Left renal cortex interstitium (tissue), 4 donors: ENCODE data around the gene ASIC3. TPM values are rescaled to one million over a fixed set of nuclear protein-coding genes. Genes with fewer than 3 reads are reported as not detected.
A peak's percentile ranks its signal among the peaks of the same experiment; 100 is the strongest.

Experiments
- DNase-seq, 4 donors: peaks; one replicate each; pipeline ENCODE4 v3.0.0-alpha.2; 2013; ENCODE audit warnings: low read depth in 4 of 4, low spot score in 2 of 4, missing footprints in 1 of 4
- polyA plus RNA-seq, 4 donors: library from polyadenylated mRNA; unstranded; fragments of 120-200 nt; gene quantifications; one replicate each; pipeline ENCODE4 v1.2.1, GENCODE V29; 2013; ENCODE audit not compliant: insufficient read length in 4 of 4

ASIC3 gene
- polyA plus RNA-seq, 4 donors = 0.83 to 3.8 (median 2.5) TPM

GRCh38 chr7:151053751-151054150 is 5.4 kb downstream of the ASIC3 start:
- no peak for DNase-seq

GRCh38 chr7:151056283-151056665 is 7.9 kb downstream of the ASIC3 start:
- DNase-seq = no peak

- no peak for DNase-seq
These were observed 8.6 kb downstream of the ASIC3 start for GRCh38 chr7:151056666-151057505.

GRCh38 chr7:151057506-151057988 is 9.2 kb downstream of the ASIC3 start, which contains the start of gene CDK5:
TSS of gene CDK5 (minus strand) at chr7:151057897. CDS start at chr7:151057848, 49 bp downstream.
- no peak for DNase-seq

GRCh38 chr7:151057989-151058780 is 9.9 kb downstream of the ASIC3 start:
- peak; percentile 94 to 99 (median 96) for DNase-seq

- no peak for DNase-seq
These were observed 10.5 kb downstream of the ASIC3 start for GRCh38 chr7:151058781-151059366.

GRCh38 chr7:151059367-151060112 is 11.2 kb downstream of the ASIC3 start, which contains the start of gene SLC4A2:
TSS of gene SLC4A2 (plus strand) at chr7:151059589. CDS start at chr7:151061988, 2,399 bp downstream.
- DNase-seq = no peak

GRCh38 chr7:151060113-151060415 is 11.7 kb downstream of the ASIC3 start:
- no peak for DNase-seq

GRCh38 chr7:151060416-151061212 is 12.3 kb downstream of the ASIC3 start:
- DNase-seq = no peak

- no peak for DNase-seq
These were observed 13.1 kb downstream of the ASIC3 start for GRCh38 chr7:151061213-151062110.

- DNase-seq = no peak
These were observed 13.7 kb downstream of the ASIC3 start for GRCh38 chr7:151062111-151062398.

GRCh38 chr7:151062399-151063211 is 14.3 kb downstream of the ASIC3 start:
- DNase-seq = peak in 1 of 4 donors; percentile 71

- no peak for DNase-seq
These were observed 14.9 kb downstream of the ASIC3 start for GRCh38 chr7:151063212-151063561.

GRCh38 chr7:151064454-151064853 is 16.1 kb downstream of the ASIC3 start:
- no peak for DNase-seq

- DNase-seq = no peak
These were observed 16.7 kb downstream of the ASIC3 start for GRCh38 chr7:151064993-151065392.

- DNase-seq = no peak
These were observed 17.2 kb downstream of the ASIC3 start for GRCh38 chr7:151065516-151065915.

GRCh38 chr7:151066273-151066974 is 18.1 kb downstream of the ASIC3 start:
- no peak for DNase-seq
